ENCODE measurements around the gene CHCHD4.
A peak's percentile ranks its signal among the peaks of the same experiment; 100 is the strongest.

CHCHD4 gene

DNA sequence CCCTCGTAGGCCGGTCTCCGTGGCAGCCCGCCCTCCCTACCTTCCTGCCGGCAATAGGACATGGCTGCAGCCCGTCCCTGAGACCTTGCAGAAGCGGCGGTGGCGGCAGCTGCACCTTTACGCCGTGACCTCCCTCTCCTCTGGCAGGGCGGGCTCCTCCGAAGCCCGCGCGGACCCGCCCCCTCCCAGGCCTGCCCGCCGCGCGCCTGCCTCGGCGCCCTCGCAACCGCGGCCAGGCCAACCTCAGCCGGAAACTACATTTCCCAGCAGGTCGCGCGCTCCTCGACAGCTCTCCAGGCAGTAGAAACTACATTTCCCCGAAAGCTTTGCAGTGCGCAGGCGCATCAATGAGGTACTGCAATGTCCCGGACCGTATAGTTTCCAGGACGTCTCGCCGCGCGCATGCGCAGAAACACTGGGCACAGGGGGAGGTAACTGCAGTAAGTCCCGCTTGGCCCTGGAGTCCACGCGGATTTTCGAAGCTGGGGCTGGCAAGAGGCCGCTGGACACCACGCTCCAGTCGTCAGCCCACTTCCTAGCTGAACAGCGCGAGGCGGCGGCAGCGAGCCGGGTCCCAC, at the start of gene CHCHD4, which contains the start of gene TMEM43:
TSS of gene CHCHD4 (minus strand) at position 256 of the 578 bp plus-strand sequence. CDS start at position 62, 194 bp downstream.
TSS of gene TMEM43 (plus strand) at position 438 of the 578 bp plus-strand sequence. CDS start 142 bp downstream, outside the sequence.
- DNase-seq (ENCODE audit: low read depth, low spot score): peak; percentile 100

GRCh38 chr3:14172496-14172895, 47.8 kb upstream of the CHCHD4 start:
- no peak for DNase-seq (ENCODE audit: low read depth, low spot score)

DNA sequence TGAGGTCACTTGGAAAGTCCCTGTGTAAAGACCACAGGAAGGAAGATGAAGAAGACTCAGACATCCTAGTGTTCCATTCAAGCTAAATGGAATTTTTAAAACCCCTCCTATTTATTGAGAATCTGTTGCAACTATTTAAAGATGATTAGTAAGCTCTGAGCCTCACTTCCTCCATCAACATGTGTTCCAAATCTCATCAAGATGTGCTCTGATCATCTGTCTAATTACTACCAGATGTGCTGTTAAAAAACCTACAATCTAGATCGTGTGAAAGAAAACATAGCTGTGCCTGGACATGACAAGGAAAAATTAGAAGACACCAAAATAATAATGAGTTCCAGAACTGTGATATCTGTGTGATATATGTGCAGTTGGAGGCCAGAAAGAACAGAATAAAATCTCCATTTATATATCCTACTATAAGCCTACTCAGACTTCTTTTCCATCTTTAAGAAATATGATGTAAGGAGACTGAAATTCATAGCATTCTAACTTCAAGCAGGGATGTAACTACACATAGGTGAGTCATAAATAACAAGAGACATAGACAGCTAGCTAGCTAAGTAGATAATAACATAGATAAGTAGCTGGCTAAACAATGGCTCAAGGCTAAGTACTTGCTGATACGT, 46.0 kb upstream of the CHCHD4 start:
- no peak for DNase-seq (ENCODE audit: low read depth, low spot score)

DNA sequence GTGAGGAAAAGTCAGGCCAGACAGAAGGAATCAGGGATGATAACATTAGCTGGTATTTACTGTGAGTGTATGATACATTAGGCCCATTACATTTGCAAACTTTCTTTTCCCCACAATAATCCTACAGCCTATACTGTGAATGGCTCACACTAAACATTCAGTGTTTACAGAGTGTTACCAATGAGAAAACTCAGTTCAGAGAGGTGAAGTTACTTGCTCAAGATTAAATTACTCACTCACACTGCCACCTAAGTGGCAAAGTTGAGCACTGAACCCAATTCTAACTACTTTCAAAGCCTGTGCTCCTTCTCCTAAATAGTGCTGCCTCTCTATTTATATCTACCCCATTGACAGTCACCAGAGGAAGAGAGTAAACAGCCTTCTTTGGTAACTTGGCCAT, 45.2 kb upstream of the CHCHD4 start:
- DNase-seq (ENCODE audit: low read depth, low spot score): no peak

DNA sequence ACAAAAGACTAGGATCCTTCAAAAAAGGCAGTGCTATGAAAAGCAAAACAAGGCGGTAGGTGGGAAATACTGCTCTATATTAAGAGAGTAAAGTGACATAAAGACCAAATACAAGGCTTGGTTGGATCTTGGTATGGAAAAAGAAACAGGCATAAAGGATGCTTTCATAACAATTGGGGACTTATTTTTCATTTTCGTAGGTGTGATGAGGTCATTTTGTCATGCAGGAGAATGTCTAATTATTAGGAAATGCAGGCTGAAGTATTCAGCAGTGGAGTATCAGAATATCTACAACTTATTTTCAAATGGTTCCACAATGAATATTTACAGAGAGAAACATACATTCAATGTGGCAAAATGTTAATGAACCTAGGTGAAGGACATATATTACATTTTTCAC, 44.8 kb upstream of the CHCHD4 start:
- no peak for DNase-seq (ENCODE audit: low read depth, low spot score)

DNA sequence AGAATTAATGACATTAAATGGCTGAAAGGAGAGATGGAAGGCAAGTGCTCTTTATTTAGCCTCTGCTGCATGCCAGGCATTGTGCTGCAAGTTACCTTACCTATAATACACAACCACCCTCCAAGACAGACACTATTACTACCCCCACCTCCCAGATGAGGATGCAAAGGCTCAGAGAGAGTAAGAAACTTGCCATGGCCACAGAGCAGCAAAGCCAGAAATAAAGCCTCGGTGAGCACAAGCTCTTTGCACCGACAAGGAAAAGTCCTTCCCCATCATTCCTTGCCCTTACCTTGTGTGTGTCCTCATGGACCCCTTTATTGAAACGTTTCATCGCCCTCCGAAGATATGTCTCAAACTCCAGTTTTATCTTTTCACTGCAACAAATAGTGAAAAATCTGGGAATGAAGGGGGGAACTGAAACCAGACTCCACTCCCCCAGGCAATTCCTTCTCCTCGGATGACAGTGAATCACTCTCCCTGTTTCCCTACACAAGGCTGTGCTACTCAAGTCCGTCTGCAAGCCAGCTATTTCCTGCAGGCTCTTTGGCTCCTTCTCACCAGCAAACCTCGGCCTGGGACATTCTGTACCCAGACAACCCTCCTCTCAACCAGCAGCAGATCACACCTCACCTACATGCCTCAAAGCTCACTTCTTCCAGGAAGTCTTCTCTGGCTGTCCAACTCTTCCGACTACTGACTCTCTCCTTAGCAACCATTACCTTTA, 42.4 kb upstream of the CHCHD4 start:
- DNase-seq (ENCODE audit: low read depth, low spot score): no peak

- DNase-seq (ENCODE audit: low read depth, low spot score): no peak
Measured at GRCh38 chr3:14162178-14162577, 37.5 kb upstream of the CHCHD4 start.

DNA sequence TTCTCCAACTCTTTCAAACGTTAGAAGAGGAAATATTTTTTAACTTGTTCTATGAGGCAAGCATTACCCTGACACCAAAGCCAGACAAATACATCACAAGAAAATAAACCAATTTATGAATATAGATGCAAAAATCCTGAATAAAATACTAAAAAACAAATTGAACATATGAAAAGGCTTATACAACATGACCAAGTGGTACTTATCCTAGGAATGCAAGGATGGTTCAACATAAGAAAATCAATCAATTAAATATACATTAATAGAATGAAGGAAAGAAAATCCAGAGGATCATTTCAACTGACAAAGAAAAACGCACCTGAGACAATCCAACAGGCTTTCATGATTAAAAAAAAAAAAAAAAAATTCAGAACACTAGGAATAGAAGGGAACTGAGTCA, 36.6 kb upstream of the CHCHD4 start:
- no peak for DNase-seq (ENCODE audit: low read depth, low spot score)

- no peak for DNase-seq (ENCODE audit: low read depth, low spot score)
Measured at GRCh38 chr3:14159426-14159825, 34.8 kb upstream of the CHCHD4 start.

GRCh38 chr3:14158370-14158769, 33.7 kb upstream of the CHCHD4 start:
- no peak for DNase-seq (ENCODE audit: low read depth, low spot score)

DNA sequence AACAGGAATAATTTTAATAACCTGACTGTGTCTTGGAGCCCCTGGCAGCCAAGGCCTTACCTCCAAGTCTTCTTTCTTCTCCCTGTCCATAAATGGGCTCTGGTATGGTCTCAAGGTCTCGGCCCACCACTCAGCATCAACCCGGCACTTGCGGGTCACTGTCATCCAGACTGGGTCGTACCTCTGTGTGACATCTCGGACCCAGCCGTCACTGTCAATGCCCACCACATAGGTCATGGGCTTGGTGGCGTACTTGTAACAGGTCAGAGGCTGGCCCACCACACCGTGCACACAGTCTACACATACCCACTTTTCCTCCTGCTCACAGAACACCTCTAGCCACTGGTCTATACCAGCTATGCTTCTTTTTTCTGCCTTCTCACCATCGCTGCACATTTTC, 33.3 kb upstream of the CHCHD4 start:
- DNase-seq (ENCODE audit: low read depth, low spot score): no peak

DNA sequence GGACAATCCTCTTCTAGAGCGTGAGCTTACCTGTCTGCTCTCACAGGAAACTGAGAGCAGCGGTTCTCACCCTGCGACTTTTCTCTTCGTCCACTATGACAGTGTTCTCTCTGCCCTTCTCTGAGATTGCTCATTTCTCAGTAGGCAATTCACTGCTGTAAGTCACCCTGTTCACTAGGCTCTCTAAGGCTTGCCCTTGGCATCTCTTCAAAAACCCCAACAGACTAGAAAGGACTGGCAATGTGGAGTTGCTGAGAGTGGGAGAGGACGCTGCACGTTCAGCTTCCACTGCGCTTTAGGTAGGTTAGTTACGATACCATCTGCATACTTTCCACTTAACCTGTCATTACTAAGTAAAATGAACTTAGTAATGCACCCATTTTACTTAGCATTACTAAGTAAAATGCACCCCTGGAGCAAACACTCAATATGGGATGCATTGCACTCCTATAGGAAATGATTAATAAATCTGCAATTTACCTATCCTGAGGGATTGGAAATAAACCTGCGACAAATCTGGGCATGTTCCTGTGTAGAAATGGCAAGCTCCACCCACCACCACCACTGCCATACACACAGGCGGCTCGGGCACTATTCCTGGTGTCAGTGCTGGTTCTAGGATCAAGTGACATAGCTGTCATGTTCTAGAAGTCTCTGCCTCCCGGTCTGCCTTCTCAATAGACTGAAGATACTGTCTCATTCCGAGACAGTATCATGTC, 32.3 kb upstream of the CHCHD4 start:
- no peak for DNase-seq (ENCODE audit: low read depth, low spot score)

GRCh38 chr3:14156201-14156600, 31.5 kb upstream of the CHCHD4 start:
- DNase-seq (ENCODE audit: low read depth, low spot score): no peak

GRCh38 chr3:14154895-14155440, 30.3 kb upstream of the CHCHD4 start:
- DNase-seq (ENCODE audit: low read depth, low spot score): no peak

GRCh38 chr3:14154276-14154675, 29.6 kb upstream of the CHCHD4 start:
- DNase-seq (ENCODE audit: low read depth, low spot score): no peak

- DNase-seq (ENCODE audit: low read depth, low spot score): no peak
Measured at GRCh38 chr3:14153663-14154062, 29.0 kb upstream of the CHCHD4 start.

GRCh38 chr3:14152963-14153355, 28.3 kb upstream of the CHCHD4 start:
- DNase-seq (ENCODE audit: low read depth, low spot score): no peak

- no peak for DNase-seq (ENCODE audit: low read depth, low spot score)
Measured at GRCh38 chr3:14152233-14152962, 27.7 kb upstream of the CHCHD4 start.

GRCh38 chr3:14151471-14152083, 26.9 kb upstream of the CHCHD4 start:
- DNase-seq (ENCODE audit: low read depth, low spot score): no peak

DNA sequence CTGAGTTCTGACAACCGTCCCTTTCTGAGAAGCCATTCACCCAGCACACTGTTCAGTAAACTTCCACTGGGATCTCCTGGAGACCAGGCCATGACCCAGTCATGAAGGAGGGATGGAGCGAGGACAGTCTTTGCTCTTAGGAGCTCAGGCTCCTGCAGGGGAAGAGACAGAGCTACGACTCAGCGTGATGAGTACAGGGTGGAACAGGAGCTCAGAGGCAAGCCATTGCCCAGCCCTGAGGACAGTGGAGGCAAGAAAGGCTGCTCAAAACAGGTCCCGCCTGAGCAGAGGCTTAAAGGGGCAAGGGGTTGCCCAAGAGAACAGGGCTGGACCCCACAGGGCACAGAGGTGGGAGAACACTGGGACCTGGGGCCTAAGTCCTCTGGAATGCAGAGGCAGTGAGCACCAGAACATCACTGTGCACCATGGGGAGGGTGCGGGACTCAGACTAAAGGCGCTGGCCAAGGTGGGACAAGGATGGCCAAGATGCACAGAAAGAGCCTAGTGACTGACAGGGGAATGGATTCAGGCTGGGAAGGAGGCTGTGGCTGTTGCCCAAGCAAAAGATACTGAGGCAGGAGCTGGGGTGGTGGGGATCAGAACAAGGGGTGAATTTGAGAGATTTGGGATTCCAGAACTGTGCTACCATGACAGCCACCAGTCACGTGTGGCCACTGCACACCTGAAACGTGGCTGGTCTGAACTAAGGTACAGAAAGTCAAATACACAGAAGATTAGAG, 26.0 kb upstream of the CHCHD4 start:
- DNase-seq (ENCODE audit: low read depth, low spot score): no peak
